Osteoblast (primary cell): ENCODE data around the gene SP5. TPM values are rescaled to one million over a fixed set of nuclear protein-coding genes. Genes with fewer than 3 reads are reported as not detected.

Source experiments
- DNase-seq: peaks from one replicate; pipeline ENCODE4 v3.0.0; 2011; ENCODE audit warnings: low spot score, mixed read lengths; ENCODE audit not compliant: insufficient read length; ENCODE audit errors: missing footprints
- H2AFZ ChIP-seq: 2 replicates; pipeline ENCODE4 v1.6.0; 2011; ENCODE audit warnings: mild to moderate bottlenecking, low read length
- H3K27ac ChIP-seq: 2 replicates; pipeline ENCODE4 v1.5.1; 2011; ENCODE audit warnings: mild to moderate bottlenecking, low read depth, low read length, moderate library complexity
- H3K27me3 ChIP-seq: 2 replicates; pipeline ENCODE4 v1.6.0; 2012; ENCODE audit warnings: mild to moderate bottlenecking, control low read depth, inconsistent platforms, low read length, moderate library complexity; ENCODE audit not compliant: insufficient read depth
- H3K36me3 ChIP-seq: 2 replicates; pipeline ENCODE4 v1.5.1; 2011; ENCODE audit warnings: mild to moderate bottlenecking, low read length, control low read depth, moderate library complexity; ENCODE audit not compliant: insufficient read depth
- H3K4me1 ChIP-seq: 2 replicates; pipeline ENCODE4 v1.5.1; 2011; ENCODE audit warnings: mild to moderate bottlenecking, low read length, control low read depth, moderate library complexity; ENCODE audit not compliant: insufficient read depth
- H3K4me2 ChIP-seq: 2 replicates; pipeline ENCODE4 v1.6.0; 2011; ENCODE audit warnings: mild to moderate bottlenecking, low read length; ENCODE audit not compliant: insufficient read depth
- H3K4me3 ChIP-seq: fragments of 200-600 bp; sonication (generic); 3 replicates; pipeline ENCODE4 v1.5.1; 2012; ENCODE audit warnings: mild to moderate bottlenecking, low read length, inconsistent platforms; ENCODE audit not compliant: insufficient read depth
- H3K79me2 ChIP-seq: 2 replicates; pipeline ENCODE4 v1.6.0; 2012; ENCODE audit warnings: mild to moderate bottlenecking, low read length, control low read depth, inconsistent platforms; ENCODE audit not compliant: insufficient read depth
- H3K9me3 ChIP-seq: 2 replicates; pipeline ENCODE4 v1.5.1; 2011; ENCODE audit warnings: low read depth, low read length, control low read depth
- H4K20me1 ChIP-seq: 2 replicates; pipeline ENCODE4 v1.6.0; 2012; ENCODE audit warnings: mild to moderate bottlenecking, low read length, control low read depth; ENCODE audit not compliant: insufficient read depth
- CTCF ChIP-seq: IDR thresholded peaks from 2 replicates; pipeline ENCODE4 v1.5.1; 2011; ENCODE audit warnings: mild to moderate bottlenecking, low read depth, low read length, moderate library complexity; ENCODE audit errors: extremely low read depth
- total RNA-seq: library from RNA; depleted of rRNA; stranded (reverse); fragments of >200 nt; gene quantifications from 2 replicates; pipeline ENCODE4 v1.2.3, GENCODE V29; 2012

Gene SP5
- total RNA-seq, 1 donor, result not detected

GRCh38 chr2:170737821-170738220, 22.7 kb downstream of the SP5 start:
- H3K79me2 ChIP-seq, result no peaks in the 10 kb centered on the region
- no peaks in the 10 kb centered on the region for H3K9me3 ChIP-seq
- no peak for TF ChIP-seq CTCF
- no peak overlapping the region for H2AFZ ChIP-seq
- H3K4me3 ChIP-seq, result no peak overlapping the region
- peaks cover 3% of the 10 kb centered on the region for H3K27me3 ChIP-seq
- no peak overlapping the region for H3K27ac ChIP-seq
- H4K20me1 ChIP-seq, result no peaks in the 10 kb centered on the region
- H3K4me1 ChIP-seq, result peaks cover 14% of the 10 kb centered on the region
- no peak overlapping the region for H3K4me2 ChIP-seq
- H3K36me3 ChIP-seq, result no peaks in the 10 kb centered on the region
- no peak for DNase-seq

GRCh38 chr2:170739048-170739447, 23.9 kb downstream of the SP5 start:
- peak; percentile 90 for DNase-seq
- H3K4me3 ChIP-seq, result no peak overlapping the region
- no peak for TF ChIP-seq CTCF
- H3K9me3 ChIP-seq, result no peaks in the 10 kb centered on the region
- H3K27ac ChIP-seq, result peak overlapping the region; percentile 51
- no peaks in the 10 kb centered on the region for H4K20me1 ChIP-seq
- H3K79me2 ChIP-seq, result no peaks in the 10 kb centered on the region
- peaks cover 3% of the 10 kb centered on the region for H3K27me3 ChIP-seq
- no peak overlapping the region for H2AFZ ChIP-seq
- H3K4me1 ChIP-seq, result peaks cover 14% of the 10 kb centered on the region
- H3K36me3 ChIP-seq, result no peaks in the 10 kb centered on the region
- no peak overlapping the region for H3K4me2 ChIP-seq

- H3K27ac ChIP-seq, result no peak overlapping the region
- TF ChIP-seq CTCF, result no peak
- H3K4me1 ChIP-seq, result peaks cover 14% of the 10 kb centered on the region
Observed at GRCh38 chr2:170739507-170740046, 24.4 kb downstream of the SP5 start.

GRCh38 chr2:170740660-170741059, 25.5 kb downstream of the SP5 start:
- no peaks in the 10 kb centered on the region for H4K20me1 ChIP-seq
- H3K4me3 ChIP-seq, result no peak overlapping the region
- H3K9me3 ChIP-seq, result no peaks in the 10 kb centered on the region
- peaks cover 14% of the 10 kb centered on the region for H3K4me1 ChIP-seq
- H3K36me3 ChIP-seq, result no peaks in the 10 kb centered on the region
- no peak overlapping the region for H2AFZ ChIP-seq
- no peak overlapping the region for H3K4me2 ChIP-seq
- peaks cover 3% of the 10 kb centered on the region for H3K27me3 ChIP-seq
- no peak for DNase-seq
- H3K27ac ChIP-seq, result no peak overlapping the region
- no peaks in the 10 kb centered on the region for H3K79me2 ChIP-seq
- TF ChIP-seq CTCF, result no peak

More at GRCh38 chr2:170739507-170740046, 24.4 kb downstream of the SP5 start:
- H3K36me3 ChIP-seq, result no peaks in the 10 kb centered on the region
- no peaks in the 10 kb centered on the region for H4K20me1 ChIP-seq
- no peak overlapping the region for H2AFZ ChIP-seq
- DNase-seq, result no peak
- no peaks in the 10 kb centered on the region for H3K79me2 ChIP-seq
- H3K27me3 ChIP-seq, result peaks cover 3% of the 10 kb centered on the region
- H3K9me3 ChIP-seq, result no peaks in the 10 kb centered on the region
- no peak overlapping the region for H3K4me2 ChIP-seq
- H3K4me3 ChIP-seq, result no peak overlapping the region
